ENCODE results near the gene BGN.

The BGN gene

DNA sequence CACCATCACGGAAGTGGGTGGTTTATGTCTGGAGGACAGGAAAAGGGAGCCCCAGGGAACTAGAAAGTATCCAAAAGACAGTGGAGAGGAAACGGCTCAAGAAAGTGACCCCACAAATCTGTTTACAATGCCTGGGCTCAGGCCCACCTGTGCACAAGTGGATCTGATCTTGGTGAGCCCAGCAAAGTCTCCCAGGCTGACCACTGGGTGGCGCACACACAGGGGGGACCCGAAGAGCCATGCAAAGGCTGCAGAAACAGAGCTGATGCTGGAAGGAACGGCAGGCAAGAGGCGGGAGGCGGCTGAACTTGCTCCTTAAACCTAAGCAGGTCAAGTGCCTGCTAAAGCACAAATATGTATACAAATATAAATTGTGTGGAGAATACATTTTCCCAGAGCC lies 34.0 kb upstream of the BGN start:
- peak; percentile 22 for DNase-seq (ENCODE audit: low spot score)

DNA sequence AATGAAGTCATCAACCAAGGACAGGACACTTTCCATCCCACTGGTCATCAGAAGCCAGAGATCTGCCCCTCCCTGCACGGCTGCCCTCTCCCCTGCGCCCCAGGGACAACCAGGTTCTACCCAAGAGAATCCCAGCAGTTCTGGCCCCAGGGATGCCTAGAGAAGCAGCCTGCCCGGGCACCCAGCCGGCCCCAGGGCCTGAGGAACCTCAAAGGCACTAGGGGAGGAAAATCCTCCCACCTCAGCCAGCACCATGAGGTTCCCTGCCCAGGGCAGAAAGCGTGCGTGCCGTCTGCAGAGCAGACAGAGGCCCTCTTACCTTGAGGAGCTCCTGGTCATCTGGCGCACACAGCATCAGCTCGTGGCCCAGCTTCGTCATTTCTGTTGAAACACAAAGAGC lies 32.5 kb upstream of the BGN start:
- no peak for DNase-seq (ENCODE audit: low spot score)

DNA sequence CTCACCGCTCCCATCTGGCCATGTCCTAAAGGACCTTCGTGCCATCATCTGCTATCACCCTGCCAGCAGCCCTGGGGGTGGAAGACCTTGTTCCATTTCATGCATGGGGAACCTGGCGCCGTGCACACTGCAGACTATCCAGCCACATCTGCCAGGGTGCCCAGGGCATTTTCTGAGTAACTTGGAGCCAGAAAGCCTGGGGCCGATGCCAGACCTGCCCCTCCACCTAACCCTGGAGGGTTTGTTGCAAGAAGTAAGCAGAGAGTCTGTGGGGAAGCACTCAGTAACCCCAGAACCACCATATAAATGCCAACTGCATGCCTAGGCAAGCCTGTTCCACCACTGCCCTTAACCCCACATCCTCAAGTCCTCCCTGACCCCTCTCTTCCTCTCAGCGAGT lies 31.7 kb upstream of the BGN start:
- DNase-seq (ENCODE audit: low spot score) = no peak

DNA sequence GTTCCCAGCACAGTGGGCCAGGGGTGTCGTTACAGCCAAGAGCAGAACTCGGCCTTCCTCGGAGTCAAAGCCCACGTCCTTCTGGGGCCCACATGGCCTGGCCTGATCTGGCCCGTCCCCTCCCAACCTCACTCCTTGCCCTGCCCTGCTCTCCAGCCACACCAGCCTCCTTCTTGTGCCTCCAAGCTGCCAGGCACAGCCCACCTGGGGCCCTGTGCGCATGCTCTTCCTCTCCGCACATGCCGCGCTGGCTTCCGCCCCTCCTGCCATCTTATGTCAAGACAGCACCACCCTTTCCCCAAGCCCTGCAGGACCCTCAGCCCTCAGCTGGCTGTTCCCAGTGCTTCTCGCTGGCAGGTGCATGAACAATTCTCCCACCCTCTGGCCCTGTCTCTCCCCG lies 31.2 kb upstream of the BGN start:
- no peak for DNase-seq (ENCODE audit: low spot score)

DNA sequence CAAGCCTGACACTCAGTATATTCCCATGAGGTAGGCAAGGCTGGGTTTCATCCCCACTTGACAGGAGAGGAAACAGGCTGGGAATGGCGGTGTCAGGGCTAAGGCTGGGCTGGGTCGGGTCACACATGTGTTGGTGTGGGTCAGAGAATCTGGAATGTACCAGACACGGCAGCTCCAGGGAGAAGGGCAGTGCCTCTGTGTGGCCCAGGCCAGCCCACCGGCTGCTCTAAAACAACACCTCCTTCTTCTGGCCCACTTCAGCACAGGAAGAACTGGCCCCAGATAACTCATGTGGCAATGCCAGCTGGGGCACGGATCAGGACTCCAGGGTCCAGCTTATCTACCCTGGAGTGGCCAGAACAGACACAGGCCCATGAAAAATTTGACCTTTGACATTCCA lies 30.7 kb upstream of the BGN start:
- no peak for DNase-seq (ENCODE audit: low spot score)

DNA sequence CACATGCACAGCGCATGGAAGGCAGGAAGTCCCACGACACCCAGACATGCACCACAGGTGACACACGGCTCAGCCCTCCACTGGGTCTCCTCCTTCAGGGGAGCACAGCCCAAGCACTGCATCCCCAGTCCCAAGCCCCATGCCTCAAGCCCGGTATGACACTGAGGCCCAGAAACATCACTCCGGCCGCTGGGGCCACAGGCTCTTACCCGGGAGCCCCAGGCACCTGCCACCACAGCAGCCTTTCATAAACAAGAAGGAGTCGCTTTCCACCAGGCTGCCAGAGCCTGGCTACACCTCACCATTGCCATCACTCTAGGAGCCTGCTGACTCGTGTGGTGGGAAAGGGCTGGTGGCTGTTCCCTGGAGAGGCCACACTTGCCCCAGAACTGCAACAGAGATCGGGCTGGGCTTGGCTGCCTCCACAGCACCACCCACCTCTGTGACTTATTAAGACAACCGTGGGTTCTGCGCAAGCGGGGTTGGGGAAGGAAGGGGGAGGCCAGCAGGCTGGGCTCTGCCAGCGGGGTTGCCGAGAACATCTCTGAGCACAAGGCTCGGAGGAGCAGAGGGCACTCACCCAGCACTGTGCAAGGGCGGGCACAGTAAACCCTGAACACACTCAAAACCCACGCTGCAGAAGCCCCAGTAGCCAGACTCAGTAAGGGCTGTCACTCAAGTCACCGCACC lies 28.9 kb upstream of the BGN start:
- DNase-seq (ENCODE audit: low spot score) = no peak

DNA sequence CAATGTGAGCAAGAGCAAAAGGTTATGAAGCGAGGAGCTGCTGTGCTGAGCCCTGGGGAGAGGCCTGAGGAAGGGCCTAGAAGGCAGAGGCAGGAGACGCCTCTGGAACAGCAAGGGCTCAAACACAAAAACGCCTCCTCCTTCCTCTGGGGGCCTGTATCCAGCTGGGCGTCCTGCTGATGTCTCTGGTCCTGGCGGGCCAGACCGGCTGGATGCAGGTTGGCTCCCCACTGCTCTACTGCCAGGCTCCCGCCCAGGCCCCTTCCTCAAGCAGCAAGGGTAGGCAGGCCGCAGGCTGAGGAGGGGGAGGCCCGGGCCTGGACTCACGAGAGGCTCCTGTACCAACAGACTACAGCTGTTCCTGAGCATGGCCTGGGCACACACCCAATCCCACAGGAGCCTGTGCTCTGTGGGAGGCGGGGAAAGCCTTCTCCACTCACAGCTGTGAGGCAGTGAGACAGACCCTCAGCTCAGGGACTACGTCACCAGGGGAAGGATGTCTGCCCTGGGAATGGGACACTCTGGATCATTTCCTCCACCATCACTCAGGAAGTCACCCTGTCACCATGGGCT lies 26.7 kb upstream of the BGN start:
- DNase-seq (ENCODE audit: low spot score) = no peak

DNA sequence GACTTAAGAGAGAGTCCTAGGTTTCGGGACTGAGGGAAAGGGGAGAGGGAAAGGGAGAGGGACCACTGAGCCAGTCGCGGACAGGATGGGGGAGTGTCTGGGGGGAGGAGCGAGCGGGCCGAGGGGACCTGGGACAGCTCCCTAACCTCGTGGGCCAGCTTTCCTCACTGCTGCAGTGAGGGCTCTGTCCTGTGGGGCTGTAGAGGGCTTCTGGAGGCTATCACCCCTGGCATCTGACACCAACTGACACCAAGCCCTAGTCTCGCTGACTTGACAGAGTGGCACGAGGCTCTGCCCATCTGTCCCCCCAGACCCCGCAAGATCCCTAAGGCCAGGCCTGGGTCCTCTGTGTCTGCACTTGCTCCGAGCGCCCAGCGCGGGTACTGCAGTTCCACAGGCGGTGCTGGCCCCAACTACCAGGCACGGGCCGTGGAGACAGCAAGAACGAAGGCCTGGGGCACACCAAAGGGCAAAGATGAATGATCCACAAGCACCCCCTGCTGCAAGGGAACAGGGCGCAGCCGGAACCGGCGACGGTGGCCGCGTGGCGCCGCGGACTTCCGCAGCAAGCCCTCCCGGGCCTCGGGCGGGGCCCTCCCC lies 24.9 kb upstream of the BGN start:
- no peak for DNase-seq (ENCODE audit: low spot score)

DNA sequence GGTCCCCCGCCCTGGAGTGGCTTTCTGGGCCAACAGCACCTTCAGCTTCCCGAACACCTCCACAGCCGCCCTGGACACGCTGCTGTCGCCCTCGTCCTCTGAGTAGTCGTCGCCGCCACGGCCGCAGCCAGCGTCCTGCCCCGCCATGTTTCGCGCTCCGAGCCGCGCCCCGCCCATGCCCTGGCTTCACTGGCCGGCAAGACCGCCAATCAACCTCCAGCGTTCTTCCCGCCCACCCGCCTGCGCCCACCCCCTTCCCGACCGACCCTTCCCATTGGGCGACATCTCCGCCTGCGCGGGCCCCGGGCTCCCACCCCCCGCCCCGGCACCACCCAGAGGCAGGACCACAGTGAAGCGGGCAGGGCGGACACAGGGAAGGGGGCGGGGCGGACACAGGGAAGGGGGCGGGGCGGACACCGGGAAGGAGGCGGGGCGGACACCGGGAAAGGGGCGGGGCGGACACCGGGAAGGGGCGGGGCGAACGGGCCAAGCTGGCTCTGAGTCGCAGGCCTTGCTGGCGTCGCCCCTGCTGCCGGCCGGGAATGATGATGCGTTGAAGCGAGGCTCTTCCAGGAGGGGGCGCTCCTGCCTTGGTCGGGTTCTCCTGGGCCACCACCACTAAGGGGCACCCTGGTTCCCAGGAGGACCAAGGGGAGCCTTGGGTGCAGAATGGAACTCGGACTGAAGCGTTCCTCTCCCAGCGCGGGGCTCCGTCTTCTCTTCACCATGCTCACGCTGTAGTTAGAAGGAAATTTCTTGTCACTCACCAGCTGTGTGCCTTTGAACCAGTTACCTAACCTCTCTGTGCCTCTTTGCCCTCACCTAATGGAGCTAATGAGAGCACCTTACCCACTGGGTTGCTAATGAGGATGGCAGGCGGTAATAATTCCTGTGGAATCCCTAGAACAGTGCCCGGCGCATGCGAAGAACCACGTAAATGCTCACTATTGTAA lies 24.1 kb upstream of the BGN start, which contains the start of gene HAUS7:
Gene HAUS7 (minus strand): TSS at position 166 of the 953 bp plus-strand sequence. CDS start 19 bp downstream, at position 147.
- peak; percentile 73 for DNase-seq (ENCODE audit: low spot score)

DNA sequence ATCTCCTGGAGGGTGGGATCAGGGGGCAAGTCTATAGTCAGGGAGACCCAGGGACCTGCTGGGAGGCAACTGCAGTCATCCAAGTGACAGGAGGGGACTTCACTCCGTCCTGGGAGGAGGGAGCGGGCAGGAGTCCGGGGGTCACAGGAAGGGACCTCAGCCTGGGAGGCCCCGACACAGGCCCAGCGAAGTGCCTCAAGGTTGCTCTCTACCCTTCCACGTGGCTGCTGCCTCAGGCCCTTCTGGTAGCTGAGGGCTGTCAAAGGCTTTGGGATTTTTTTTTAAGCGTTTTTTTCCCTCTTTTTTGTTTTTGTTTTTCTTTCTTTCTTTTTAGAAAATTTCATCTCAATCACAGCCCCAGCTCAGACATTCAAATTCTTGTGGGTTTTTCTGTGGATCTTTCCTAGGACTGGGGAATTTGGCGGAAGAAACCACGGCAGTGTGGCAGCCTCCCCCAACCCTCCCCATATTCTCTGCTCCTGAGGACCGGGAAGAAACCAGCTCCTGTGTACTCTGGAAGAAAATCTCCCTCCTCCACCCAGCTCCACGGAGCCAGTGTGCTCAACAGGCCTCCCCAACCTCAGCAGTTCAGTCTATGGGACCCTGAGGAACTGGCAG lies 23.0 kb upstream of the BGN start:
- DNase-seq (ENCODE audit: low spot score) = no peak

DNA sequence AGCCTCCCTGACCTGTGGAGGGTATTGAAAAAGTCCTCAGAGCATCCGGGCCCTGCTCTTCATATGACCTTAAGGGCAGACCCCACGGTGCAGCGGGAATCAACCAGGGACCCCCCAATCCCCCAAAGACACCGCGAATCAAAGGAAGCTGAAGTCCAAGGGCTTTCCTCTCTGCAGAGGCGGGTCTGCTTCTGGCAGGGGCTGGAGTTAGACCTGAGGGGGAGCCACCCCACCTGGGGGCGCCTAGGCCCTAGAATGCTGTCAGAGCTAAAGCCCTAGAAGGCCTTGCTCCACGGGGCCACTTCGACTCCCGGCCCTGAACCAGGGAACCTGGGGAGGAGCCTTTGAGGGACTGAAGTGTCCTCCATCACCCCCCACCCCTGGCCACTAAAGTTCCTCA lies 21.7 kb upstream of the BGN start:
- DNase-seq (ENCODE audit: low spot score) = no peak

DNA sequence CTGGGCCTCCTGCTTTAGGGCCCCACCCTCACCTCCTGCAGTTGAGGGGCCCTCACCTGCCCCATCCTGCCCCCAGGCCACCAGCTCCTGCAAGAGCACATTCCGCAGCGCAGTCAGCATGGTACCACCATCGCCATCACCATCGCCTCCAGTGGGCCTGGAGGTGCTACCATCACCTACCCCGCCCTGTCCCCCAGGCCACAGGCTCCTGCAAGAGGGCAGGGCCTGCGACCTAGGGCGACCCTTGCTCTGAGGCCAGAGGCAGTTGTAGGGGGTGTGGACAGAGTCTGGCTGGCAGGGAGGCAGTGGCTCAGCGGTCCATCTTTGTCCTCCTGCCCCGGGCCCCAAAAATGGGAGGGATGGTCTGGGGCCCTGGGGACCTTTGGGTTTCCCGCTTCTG lies 20.5 kb upstream of the BGN start:
- DNase-seq (ENCODE audit: low spot score) = no peak

DNA sequence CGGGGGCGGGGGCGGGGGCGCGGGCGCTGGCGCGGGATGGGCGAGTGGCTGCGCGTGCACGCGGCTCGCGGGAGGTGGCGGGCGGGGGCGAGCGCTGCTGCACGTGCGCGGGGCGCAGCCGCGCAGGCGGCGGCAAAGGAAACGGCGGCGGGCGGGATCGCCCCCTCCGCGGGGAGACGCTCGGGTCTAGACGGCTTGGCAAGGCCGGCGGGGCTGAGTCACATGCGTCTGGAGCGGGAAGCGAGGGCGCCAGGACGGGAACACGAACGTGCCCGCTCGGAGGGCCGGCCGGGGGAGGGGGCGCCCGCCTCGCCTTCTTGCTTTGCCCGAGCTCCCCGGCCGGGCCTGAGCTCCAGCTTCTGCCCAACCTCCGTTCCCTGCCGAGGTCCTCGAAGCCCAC lies 20.1 kb upstream of the BGN start:
- DNase-seq (ENCODE audit: low spot score) = peak; percentile 50

DNA sequence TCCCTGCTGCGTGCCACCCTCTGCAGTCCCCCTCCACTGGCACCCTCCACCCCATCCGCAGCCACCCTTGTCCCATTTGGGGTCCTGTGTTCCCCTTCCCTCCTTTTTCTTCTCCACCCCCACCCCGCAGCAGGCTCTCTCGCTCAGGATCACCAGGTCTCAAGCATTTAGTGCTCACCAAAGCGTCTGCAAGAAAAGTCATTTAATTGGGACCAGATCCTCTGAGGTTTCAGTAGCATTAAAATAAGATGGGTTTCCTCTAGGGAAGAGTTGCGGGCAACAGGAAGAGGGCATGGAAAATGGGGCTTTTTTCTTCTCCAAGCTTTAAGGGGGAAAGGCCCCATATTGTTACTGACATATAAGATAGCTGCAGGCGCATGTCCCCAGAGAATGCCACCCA lies 19.5 kb upstream of the BGN start:
- DNase-seq (ENCODE audit: low spot score) = no peak

DNA sequence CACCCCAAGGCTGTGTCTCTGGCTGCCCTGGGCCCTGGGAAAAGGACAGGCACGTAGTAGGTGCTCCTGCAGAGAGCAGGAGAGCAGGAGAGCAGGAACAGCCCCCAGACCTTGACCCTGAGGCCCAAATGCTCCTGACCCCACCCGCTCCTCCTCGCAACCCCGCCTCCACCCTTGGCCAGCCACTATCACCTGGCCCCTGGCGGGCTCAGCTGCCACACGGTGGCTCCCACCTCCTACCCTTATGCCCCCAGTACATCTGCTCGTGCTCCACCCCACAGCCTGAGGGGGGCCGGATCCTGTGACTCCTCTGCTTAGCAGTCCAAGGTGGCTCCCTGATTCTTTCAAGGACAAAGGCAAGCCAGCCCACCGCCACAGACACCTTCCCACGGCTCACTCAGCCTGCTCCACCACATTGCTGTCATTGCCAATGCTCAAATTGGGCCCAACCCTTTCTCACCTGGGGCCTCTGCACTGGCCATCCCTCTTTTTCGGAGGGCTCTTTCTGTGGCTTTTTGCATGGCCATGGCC lies 19.0 kb upstream of the BGN start:
- DNase-seq (ENCODE audit: low spot score) = no peak

DNA sequence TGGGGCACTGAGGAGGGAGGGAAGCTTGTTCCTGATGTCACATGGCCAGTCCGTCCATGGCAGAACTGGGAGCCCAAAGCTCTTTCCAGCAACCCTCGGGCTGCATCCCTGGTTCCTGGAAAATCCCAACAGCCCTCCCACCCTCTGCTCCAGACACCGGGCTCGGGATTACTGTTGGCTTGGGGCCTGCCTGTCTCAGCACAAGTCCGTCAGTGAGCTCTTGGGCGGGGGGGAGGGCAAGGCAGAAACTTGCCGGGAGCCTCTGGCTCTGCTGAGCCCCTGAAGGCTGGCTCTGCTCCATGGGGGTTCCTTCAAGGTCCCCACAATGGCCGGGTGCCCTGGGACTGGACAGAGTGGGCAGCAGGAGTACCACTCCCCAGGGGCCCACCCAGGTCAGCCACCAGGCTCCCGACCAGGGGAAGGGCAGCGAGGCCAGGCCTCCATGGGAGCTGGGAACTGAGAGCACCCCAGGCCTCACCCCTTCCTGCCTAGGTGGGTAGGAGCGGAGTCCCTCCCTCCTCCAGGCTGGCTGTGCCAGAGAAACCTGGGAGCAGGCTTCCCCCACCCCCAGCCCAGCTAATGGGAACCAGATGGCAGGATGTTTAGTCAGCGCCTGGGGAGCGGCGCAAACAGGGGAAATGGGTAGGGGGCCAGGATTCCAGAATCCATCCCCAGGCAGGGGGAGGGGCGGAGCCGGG lies 18.0 kb upstream of the BGN start:
- peak; percentile 47 for DNase-seq (ENCODE audit: low spot score)

DNA sequence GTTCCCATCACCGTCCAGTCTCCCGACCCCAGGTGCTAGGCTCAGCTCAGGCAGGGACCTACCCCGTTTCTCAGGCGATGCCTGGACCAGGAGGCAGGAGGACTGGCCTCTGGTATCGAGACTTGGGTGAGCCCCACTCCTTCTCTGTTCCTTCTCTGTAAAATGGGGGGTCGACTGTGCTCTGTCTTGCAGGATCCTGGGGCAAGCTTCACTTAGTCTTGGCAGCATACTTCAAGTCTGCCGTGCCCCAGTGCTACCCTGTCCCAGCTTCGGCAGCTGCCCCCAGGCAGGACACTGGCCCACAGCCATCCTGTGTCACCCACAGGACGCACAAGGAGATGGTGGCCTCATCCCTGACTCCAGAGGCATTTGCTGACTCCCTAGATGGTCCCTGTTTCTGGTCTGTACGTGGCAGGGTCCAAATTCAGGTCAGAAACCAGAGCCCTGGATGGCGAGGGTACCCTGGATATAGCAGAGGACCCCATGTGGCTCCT lies 17.4 kb upstream of the BGN start:
- DNase-seq (ENCODE audit: low spot score) = no peak

DNA sequence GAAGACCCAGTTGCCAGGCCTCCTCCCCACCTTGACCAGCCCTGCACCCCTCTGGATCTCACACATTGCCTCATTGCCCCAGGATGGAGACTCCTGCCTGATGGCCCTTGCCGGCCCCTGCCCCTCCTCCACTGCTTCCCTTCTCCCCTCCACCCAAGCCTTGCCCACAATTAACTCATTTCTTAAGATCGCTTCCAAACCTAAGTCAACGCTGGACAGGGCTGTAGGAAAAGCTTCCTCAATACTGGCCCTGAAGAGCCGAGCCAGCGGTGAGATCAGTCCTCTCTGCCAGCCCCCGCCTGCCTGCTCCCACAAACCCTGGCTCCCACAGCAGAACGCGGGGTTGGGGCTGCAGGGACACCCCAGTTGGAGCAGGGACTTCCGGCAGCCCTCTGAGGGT lies 16.9 kb upstream of the BGN start:
- no peak for DNase-seq (ENCODE audit: low spot score)

DNA sequence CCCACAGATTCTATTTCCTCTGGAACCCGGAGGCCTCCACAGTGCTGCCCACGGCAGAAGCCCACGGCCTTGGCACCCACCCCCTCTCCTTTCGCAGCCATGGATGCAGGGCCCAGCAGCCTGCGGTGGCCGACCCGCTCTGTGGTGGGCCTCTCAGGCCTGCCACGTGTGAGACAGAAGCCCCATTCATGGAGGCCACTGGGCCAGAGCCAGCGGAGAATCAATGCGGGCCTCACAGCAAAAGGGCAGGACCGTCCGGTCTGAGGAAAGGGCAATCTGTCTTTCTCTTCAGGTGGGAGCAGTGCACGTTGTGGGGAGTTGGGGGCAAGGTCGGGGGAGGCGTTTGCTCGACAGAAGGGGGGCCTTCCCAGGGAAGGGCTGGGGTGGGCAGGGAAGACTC lies 16.0 kb upstream of the BGN start:
- no peak for DNase-seq (ENCODE audit: low spot score)

DNA sequence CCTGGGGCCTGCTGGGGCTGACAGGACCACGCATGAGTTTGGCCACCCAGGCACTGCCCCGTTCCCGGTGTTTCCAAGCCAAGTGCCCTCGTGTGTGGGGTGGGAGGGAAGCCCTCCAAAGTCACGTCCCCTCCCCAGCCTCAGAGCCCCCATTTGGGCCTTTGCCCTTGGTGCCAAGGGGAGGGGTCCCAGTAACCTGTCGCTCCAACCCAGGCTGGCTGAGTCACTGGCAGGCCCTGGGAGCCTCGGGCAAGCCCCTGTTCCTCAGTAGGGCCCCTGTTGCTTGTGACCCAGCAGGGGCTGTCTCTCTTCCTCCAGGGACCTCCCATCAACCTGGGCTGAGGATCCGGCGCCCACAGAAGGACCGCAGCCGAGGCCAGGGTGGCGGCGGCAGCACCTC lies 13.7 kb upstream of the BGN start:
- DNase-seq (ENCODE audit: low spot score) = no peak

DNA sequence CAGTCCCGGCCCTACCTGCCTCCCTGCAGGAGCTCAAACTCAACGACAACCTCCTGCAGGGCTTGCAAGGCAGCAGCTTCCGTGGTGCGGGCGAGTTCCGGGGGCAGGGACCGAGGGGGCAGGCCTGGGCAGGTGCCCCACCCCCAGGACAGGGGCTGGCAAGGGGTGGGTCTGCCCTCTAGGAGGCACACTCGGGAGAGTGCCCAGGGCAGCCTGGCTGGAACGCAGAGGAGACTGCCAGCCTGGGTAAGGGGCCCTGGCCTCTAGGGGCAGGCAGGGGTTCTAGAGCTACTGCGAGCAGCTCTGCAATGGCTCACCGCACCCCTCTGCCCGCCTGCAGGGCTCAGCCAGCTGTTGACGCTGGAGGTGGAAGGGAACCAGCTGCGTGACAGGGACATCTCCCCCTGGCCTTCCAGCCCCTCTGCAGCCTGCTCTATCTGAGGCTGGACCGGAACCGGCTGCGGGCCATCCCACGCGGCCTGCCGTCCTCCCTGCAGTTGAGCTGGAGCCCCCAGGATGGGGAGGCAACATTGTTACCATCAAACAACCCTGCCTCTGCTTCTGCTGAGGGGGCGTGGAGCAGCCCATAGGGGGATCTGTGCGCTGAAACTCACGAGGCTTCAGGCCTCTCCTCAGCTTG lies 12.3 kb upstream of the BGN start:
- DNase-seq (ENCODE audit: low spot score) = no peak

Measured in kidney capillary endothelial cell (primary cell).